Measurements from ENCODE around the gene RERE.
A peak's percentile ranks its signal among the peaks of the same experiment; 100 is the strongest.

RERE gene

GRCh38 chr1:8817412-8818324 lies at the start of gene RERE:
TSS of gene RERE (minus strand) at chr1:8817640.
- Histone ChIP-seq H3K36me3 (ENCODE audit: insufficient read depth, low read length) (no peaks in the 10 kb centered on the region; the same call in 1 of the 2 replicates), H3K9ac (ENCODE audit: low read depth, low read length) (peak within 1 kb of the TSS; percentile 94), H3K27ac (ENCODE audit: low read length) (peak within 1 kb of the TSS; percentile 81), H3K27me3 (ENCODE audit: insufficient read depth, low read length, poor library complexity) (no peaks in the 10 kb centered on the region), H3K9me3 (ENCODE audit: insufficient read depth, low read length, severe bottlenecking) (no peaks in the 10 kb centered on the region), H3K4me3 (ENCODE audit: low read depth in 1 of 2, low read length in 2 of 2) (peak within 1 kb of the TSS; percentile 89 to 91), H3K79me2 (ENCODE audit: insufficient read depth, low read length) (peaks cover 47% of the 10 kb centered on the region), H2AFZ (ENCODE audit: low read depth, low read length) (peak within 1 kb of the TSS; percentile 90), H3K4me1 (ENCODE audit: insufficient read depth, low read length) (peaks cover 37% of the 10 kb centered on the region), H4K20me1 (ENCODE audit: insufficient read depth, low read length) (peaks cover 17% of the 10 kb centered on the region; the same call in 1 of the 2 replicates), H3K4me2 (ENCODE audit: insufficient read depth, low read length) (peak within 1 kb of the TSS; percentile 90)
- DNase-seq = peak; percentile 95
- TF ChIP-seq CTCF (IDR thresholded peaks at IDR 0.05; ENCODE audit: borderline replicate concordance, extremely low read depth, low read length, poor library complexity, severe bottlenecking) (peak; percentile 32), EZH2 (IDR thresholded peaks at IDR 0.05; ENCODE audit: borderline replicate concordance, low read depth, low read length, severe bottlenecking) (no peak)
- peak; percentile 95 for ATAC-seq (ENCODE audit: insufficient read depth, low read depth)

- Histone ChIP-seq H3K27me3 (ENCODE audit: insufficient read depth, low read length, poor library complexity) (no peaks in the 10 kb centered on the region), H4K20me1 (ENCODE audit: insufficient read depth, low read length) (peaks cover 89% of the 10 kb centered on the region), H3K9ac (ENCODE audit: low read depth, low read length) (no peak overlapping the region), H3K4me1 (ENCODE audit: insufficient read depth, low read length) (peaks cover 28% of the 10 kb centered on the region), H3K9me3 (ENCODE audit: insufficient read depth, low read length, severe bottlenecking) (no peaks in the 10 kb centered on the region), H3K4me3 (ENCODE audit: low read depth in 1 of 2, low read length in 2 of 2) (no peak overlapping the region), H3K36me3 (ENCODE audit: insufficient read depth, low read length) (peaks cover 99% of the 10 kb centered on the region), H2AFZ (ENCODE audit: low read depth, low read length) (no peak overlapping the region), H3K27ac (ENCODE audit: low read length) (no peak overlapping the region), H3K79me2 (ENCODE audit: insufficient read depth, low read length) (peaks cover 92% of the 10 kb centered on the region), H3K4me2 (ENCODE audit: insufficient read depth, low read length) (no peak overlapping the region)
- ATAC-seq (ENCODE audit: insufficient read depth, low read depth) (no peak), DNase-seq (no peak)
- TF ChIP-seq EZH2 (IDR thresholded peaks at IDR 0.05; ENCODE audit: borderline replicate concordance, low read depth, low read length, severe bottlenecking) = no peak
- no peak for TF ChIP-seq CTCF (IDR thresholded peaks at IDR 0.05; ENCODE audit: borderline replicate concordance, extremely low read depth, low read length, poor library complexity, severe bottlenecking)
These were observed 49.5 kb upstream of the RERE start for GRCh38 chr1:8866792-8867415.

GRCh38 chr1:8866173-8866791 lies 48.8 kb upstream of the RERE start:
- H3K4me3 ChIP-seq (ENCODE audit: low read depth in 1 of 2, low read length in 2 of 2) = no peak overlapping the region
- peaks cover 99% of the 10 kb centered on the region for H3K36me3 ChIP-seq (ENCODE audit: insufficient read depth, low read length)
- no peak overlapping the region for H3K9ac ChIP-seq (ENCODE audit: low read depth, low read length)
- no peaks in the 10 kb centered on the region for H3K9me3 ChIP-seq (ENCODE audit: insufficient read depth, low read length, severe bottlenecking)
- peaks cover 89% of the 10 kb centered on the region for H3K79me2 ChIP-seq (ENCODE audit: insufficient read depth, low read length)
- no peak overlapping the region for H2AFZ ChIP-seq (ENCODE audit: low read depth, low read length)
- DNase-seq = no peak
- H3K4me2 ChIP-seq (ENCODE audit: insufficient read depth, low read length) = no peak overlapping the region
- peaks cover 86% of the 10 kb centered on the region for H4K20me1 ChIP-seq (ENCODE audit: insufficient read depth, low read length)
- ATAC-seq (ENCODE audit: insufficient read depth, low read depth) = no peak
- H3K4me1 ChIP-seq (ENCODE audit: insufficient read depth, low read length) = peaks cover 22% of the 10 kb centered on the region
- no peak for TF ChIP-seq EZH2 (IDR thresholded peaks at IDR 0.05; ENCODE audit: borderline replicate concordance, low read depth, low read length, severe bottlenecking)
- TF ChIP-seq CTCF (IDR thresholded peaks at IDR 0.05; ENCODE audit: borderline replicate concordance, extremely low read depth, low read length, poor library complexity, severe bottlenecking) = no peak
- H3K27ac ChIP-seq (ENCODE audit: low read length) = no peak overlapping the region
- H3K27me3 ChIP-seq (ENCODE audit: insufficient read depth, low read length, poor library complexity) = no peaks in the 10 kb centered on the region
